Right ventricle myocardium inferior (tissue), 1 donor: Measurements from ENCODE around the gene KRTAP10-10. TPM values are rescaled to one million over a fixed set of nuclear protein-coding genes. Genes with fewer than 3 reads are reported as not detected.

Experiments
- total RNA-seq: library from RNA; stranded (reverse); fragmentation: NEBNext Ultra II Directional; extraction: Animal tissue kit (Norgen Biotek cat#: 25700); gene quantifications from one replicate; pipeline ENCODE4 v1.2.1, GENCODE V29; 2021
- donor health status: DM: no; HTN: yes; CAD: no; lungs with severe emphysema.

The KRTAP10-10 gene
- total RNA-seq, 1 donor from 2014 or later = not detected

Other genes with a start within 250 kb of the KRTAP10-10 start
- 3.3 TPM for gene LRRC3, start 181.8 kb upstream of the KRTAP10-10 start, total RNA-seq
- gene KRTAP10-1, start 97.2 kb upstream of the KRTAP10-10 start, total RNA-seq = not detected
- gene KRTAP10-2, start 85.9 kb upstream of the KRTAP10-10 start, total RNA-seq = not detected
- gene KRTAP10-3, start 78.6 kb upstream of the KRTAP10-10 start, total RNA-seq = not detected
- gene KRTAP10-4, start 63.6 kb upstream of the KRTAP10-10 start, total RNA-seq = not detected
- gene KRTAP10-5, start 56.8 kb upstream of the KRTAP10-10 start, total RNA-seq = not detected
- gene KRTAP10-6, start 44.9 kb upstream of the KRTAP10-10 start, total RNA-seq = not detected
- gene KRTAP10-7, start 36.8 kb upstream of the KRTAP10-10 start, total RNA-seq = not detected
- gene KRTAP10-8, start 25.3 kb upstream of the KRTAP10-10 start, total RNA-seq = not detected
- not detected for gene KRTAP10-9, start 10.3 kb upstream of the KRTAP10-10 start, total RNA-seq
- gene KRTAP10-11, start 9.1 kb downstream of the KRTAP10-10 start, total RNA-seq = not detected
- not detected for gene KRTAP12-4, start 17.3 kb downstream of the KRTAP10-10 start, total RNA-seq
- gene KRTAP12-3, start 20.6 kb downstream of the KRTAP10-10 start, total RNA-seq = not detected
- not detected for gene KRTAP12-2, start 29.6 kb downstream of the KRTAP10-10 start, total RNA-seq
- gene KRTAP12-1, start 44.8 kb downstream of the KRTAP10-10 start, total RNA-seq = not detected
- not detected for gene KRTAP10-12, start 59.8 kb downstream of the KRTAP10-10 start, total RNA-seq
- 0.65 TPM for gene TSPEAR, start 74.2 kb downstream of the KRTAP10-10 start, total RNA-seq
- gene UBE2G2, start 164.5 kb downstream of the KRTAP10-10 start, total RNA-seq = 66.6 TPM
- 73.9 TPM for gene SUMO3, start 180.7 kb downstream of the KRTAP10-10 start, total RNA-seq
- 160 TPM for gene PTTG1IP, start 236.3 kb downstream of the KRTAP10-10 start, total RNA-seq